Stomach (tissue), 9 donors: ENCODE measurements around the gene C1orf141. TPM values are rescaled to one million over a fixed set of nuclear protein-coding genes. Genes with fewer than 3 reads are reported as not detected.
"Not testable (repeated sequence)": the region's sequence is repeated elsewhere in the genome, so short reads cannot be mapped to it uniquely, and the experiment has no call there.

ENCODE experiments used
- DNase-seq, 2 donors: peaks; one replicate each; pipeline versions ENCODE4 v3.0.0 to v3.0.0-alpha.2; 2013 to 2019
- H3K27ac ChIP-seq, 5 donors: fragments of 200-600 bp in 4 of 5; sonication (generic) in 4 of 5; one replicate each; pipeline ENCODE4 v1.5.1; 2013 to 2019; ENCODE audit warnings: mild to moderate bottlenecking in 1 of 5, moderate library complexity in 1 of 5
- H3K27me3 ChIP-seq, 3 donors: fragments of 200-600 bp; sonication (generic); one replicate each; pipeline ENCODE4 v1.5.1; 2017 to 2019; ENCODE audit warnings: mixed run types in 1 of 3
- H3K36me3 ChIP-seq, 4 donors: fragments of 200-600 bp; sonication (generic); 1 replicate in 3 of 4; 2 replicates in 1 of 4; pipeline ENCODE4 v1.5.1; 2016 to 2019
- H3K4me1 ChIP-seq, 4 donors: fragments of 200-600 bp; sonication (generic); one replicate each; pipeline ENCODE4 v1.5.1; 2016 to 2019
- H3K4me3 ChIP-seq, 4 donors: fragments of 200-600 bp; sonication (generic) in 3 of 4; one replicate each; pipeline ENCODE4 v1.5.1; 2016 to 2019; ENCODE audit warnings: mild to moderate bottlenecking in 1 of 4
- H3K9me3 ChIP-seq, 4 donors: fragments of 200-600 bp; sonication (generic); one replicate each; pipeline ENCODE4 v1.5.1; 2016 to 2019
- EP300 ChIP-seq: sonication (generic); formaldehyde crosslinking; IDR thresholded peaks from one replicate; pipeline ENCODE4 v1.6.1; 2017; ENCODE audit warnings: antibody characterized with exemption
- POLR2A ChIP-seq, 4 donors: fragments of 450-650 bp; IDR thresholded peaks; one replicate each; pipeline ENCODE4 v1.6.1; 2016; ENCODE audit warnings: antibody characterized with exemption in 4 of 4, control low read depth in 2 of 4, mild to moderate bottlenecking in 1 of 4, moderate library complexity in 1 of 4
- POLR2AphosphoS5 ChIP-seq, 3 donors: sonication (generic); formaldehyde crosslinking; IDR thresholded peaks; one replicate each; pipeline ENCODE4 v1.6.1; 2016; ENCODE audit warnings: antibody characterized with exemption in 3 of 3
- WGBS, 5 donors: extraction: QIAGEN DNeasy Blood & Tissue Kit in 3 of 5; methylation state at CpG; one replicate each; pipeline versions ENCODE4 v1.1.5 to v1.1.7; 2013 to 2018; 5-methylcytosine and 5-hydroxymethylcytosine counted together
- intact Hi-C: fragments of 100-400 bp; cut with DNase I; formaldehyde crosslinking; loops from one replicate; pipeline ENCODE4 v1.15.1; 2023; ENCODE audit warnings: low total_unique reads
- polyA plus RNA-seq, 3 donors: library from polyadenylated mRNA; stranded (reverse); fragments of 200-250 nt; gene quantifications; one replicate each; pipeline ENCODE4 v1.2.3, GENCODE V29; 2013
- total RNA-seq, 5 donors: library from RNA; depleted of rRNA; stranded (reverse); fragments of >200 nt; gene quantifications; one replicate each; pipeline versions ENCODE4 v1.1.0 to v1.2.3, GENCODE V29; 2014 to 2016
- TF ChIP-seq, protein P1 (sequence below), 7 experiments: fragments of 450-650 bp in 4 of 7; fragments of 200-600 bp in 3 of 7; sonication (generic) in 3 of 7; IDR thresholded peaks; one replicate each; pipeline ENCODE4 v1.5.1; 2016 to 2019; ENCODE audit warnings: antibody characterized with exemption in 7 of 7, control low read depth in 2 of 7, mild to moderate bottlenecking in 1 of 7
- donor health status: healthy with polysubstance abuse.
- donor health status: Bipolar disorder and iron deficiency.
- donor health status: healthy.

Gene C1orf141
- total and polyA plus RNA-seq, 8 donors, result not detected

DNA sequence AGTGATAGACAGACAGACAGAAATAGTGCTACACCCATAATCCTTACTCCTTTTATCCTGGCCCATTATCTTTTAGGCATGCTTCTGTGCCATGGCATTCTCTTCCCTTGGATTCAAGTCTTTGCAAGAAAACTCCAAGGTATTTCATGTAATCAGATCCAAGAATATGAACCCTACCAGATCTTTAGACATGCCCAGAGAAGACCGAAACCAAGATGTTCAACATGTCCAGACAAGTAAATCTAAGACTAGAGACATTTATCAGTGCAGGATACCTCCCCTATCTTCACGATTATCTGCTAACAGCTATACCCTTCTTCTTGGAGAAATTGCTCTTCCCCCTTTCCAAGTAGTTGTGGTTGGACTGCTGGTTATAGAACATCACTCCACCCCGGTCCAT is 11.8 kb upstream of the C1orf141 start:
- Histone ChIP-seq H3K4me3 (no peak overlapping the region), H3K9me3 (no peaks in the 10 kb centered on the region), H3K4me1 (peaks cover 4 to 15% (median 9%) of the 10 kb centered on the region in 4 donors), H3K27me3 (no peaks in the 10 kb centered on the region), H3K36me3 (no peaks in the 10 kb centered on the region), H3K27ac (no peak overlapping the region)
- no peak for TF ChIP-seq POLR2AphosphoS5 (IDR thresholded peaks at IDR 0.05)
- TF ChIP-seq, protein P1, sequence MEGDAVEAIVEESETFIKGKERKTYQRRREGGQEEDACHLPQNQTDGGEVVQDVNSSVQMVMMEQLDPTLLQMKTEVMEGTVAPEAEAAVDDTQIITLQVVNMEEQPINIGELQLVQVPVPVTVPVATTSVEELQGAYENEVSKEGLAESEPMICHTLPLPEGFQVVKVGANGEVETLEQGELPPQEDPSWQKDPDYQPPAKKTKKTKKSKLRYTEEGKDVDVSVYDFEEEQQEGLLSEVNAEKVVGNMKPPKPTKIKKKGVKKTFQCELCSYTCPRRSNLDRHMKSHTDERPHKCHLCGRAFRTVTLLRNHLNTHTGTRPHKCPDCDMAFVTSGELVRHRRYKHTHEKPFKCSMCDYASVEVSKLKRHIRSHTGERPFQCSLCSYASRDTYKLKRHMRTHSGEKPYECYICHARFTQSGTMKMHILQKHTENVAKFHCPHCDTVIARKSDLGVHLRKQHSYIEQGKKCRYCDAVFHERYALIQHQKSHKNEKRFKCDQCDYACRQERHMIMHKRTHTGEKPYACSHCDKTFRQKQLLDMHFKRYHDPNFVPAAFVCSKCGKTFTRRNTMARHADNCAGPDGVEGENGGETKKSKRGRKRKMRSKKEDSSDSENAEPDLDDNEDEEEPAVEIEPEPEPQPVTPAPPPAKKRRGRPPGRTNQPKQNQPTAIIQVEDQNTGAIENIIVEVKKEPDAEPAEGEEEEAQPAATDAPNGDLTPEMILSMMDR (IDR thresholded peaks at IDR 0.05), result no peak
- no peak for TF ChIP-seq POLR2A (IDR thresholded peaks at IDR 0.05)
- no peak for TF ChIP-seq EP300
- DNase-seq, result no peak
- intact Hi-C loops, result loop anchor here (5.0 kb wide), 1 partner anchor 149 kb away; no protein-coding TSS in a partner anchor
- WGBS, 5 donors, result 88 to 97% (median 94%) methylated on average over 3 of the region's 3 CpGs

DNA sequence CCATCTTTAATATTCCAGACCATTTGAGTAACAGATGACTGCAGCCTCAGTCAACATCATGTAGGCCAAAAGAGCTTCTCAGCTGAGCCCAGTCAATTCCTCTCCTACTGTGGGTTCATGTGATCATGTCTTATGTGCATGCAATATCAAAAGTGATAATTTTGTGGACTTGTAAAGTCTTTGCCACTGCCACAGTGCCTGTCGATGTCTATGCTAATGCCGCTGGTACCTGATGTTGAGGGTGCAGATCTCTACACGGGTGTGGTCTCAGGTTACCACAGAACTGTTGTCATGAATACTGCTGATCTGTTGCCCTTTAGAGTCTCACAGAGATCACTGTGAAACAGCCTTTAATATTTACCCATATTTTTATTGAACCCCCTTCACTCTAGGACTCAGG is 11.3 kb upstream of the C1orf141 start:
- H3K27me3 ChIP-seq, result no peaks in the 10 kb centered on the region
- TF ChIP-seq, protein P1 (IDR thresholded peaks at IDR 0.05), result no peak
- no peak for TF ChIP-seq POLR2AphosphoS5 (IDR thresholded peaks at IDR 0.05)
- no peak for TF ChIP-seq EP300
- no peak for TF ChIP-seq POLR2A (IDR thresholded peaks at IDR 0.05)
- WGBS, 5 donors, result 84 to 96% (median 93%) methylated on average over 3 of the region's 3 CpGs
- no peak overlapping the region for H3K27ac ChIP-seq
- no peaks in the 10 kb centered on the region for H3K9me3 ChIP-seq
- DNase-seq, result no peak
- no peaks in the 10 kb centered on the region for H3K36me3 ChIP-seq
- H3K4me3 ChIP-seq, result no peak overlapping the region
- H3K4me1 ChIP-seq, result peaks cover 4 to 17% (median 10%) of the 10 kb centered on the region in 4 donors
- intact Hi-C loops, result loop anchor here (5.0 kb wide), 1 partner anchor 149 kb away; no protein-coding TSS in a partner anchor

DNA sequence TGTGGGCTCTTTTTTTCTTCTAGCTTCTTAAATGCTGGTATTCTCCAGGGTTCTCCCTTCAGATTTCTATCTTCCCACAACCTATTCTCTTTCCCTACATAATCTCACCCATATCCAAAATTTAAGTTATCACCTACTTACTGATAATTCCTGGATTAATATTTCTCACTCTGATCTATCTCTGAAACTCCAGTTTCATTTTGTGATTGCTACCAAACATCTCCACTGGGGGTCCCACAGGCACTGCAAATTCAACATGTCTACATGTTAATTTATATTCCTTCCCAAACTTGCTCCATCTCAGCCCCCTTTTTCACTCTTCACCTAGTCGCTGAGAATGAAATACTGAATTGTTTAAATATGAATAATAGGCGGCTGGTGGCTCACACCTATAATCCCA is 9.9 kb upstream of the C1orf141 start:
- no peak overlapping the region for H3K27ac ChIP-seq

DNA sequence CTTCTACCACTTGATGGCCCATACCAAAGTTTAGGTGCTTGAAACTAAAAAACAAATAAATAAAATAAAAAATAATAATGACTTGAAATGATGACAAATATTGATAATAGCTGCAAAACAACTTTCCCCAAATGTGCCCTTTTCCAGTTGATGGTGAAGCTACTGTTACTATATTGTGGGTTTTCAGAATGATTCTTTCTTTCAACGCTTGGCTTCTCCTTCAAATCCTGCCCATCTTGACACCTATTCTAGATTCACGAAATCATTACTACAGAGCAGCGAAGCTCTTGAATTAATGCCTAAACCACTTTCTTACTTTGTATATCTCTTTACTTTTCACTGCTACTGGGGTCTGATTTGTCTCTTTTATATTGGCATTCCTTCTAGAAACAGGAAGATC is 9.2 kb upstream of the C1orf141 start:
- Histone ChIP-seq H3K4me1 (peaks cover 9 to 24% (median 14%) of the 10 kb centered on the region in 4 donors), H3K36me3 (no peaks in the 10 kb centered on the region), H3K27ac (no peak overlapping the region), H3K27me3 (no peaks in the 10 kb centered on the region), H3K4me3 (no peak overlapping the region), H3K9me3 (no peaks in the 10 kb centered on the region)
- WGBS, 5 donors, result 85 to 91% (median 90%) methylated on average over 3 of the region's 3 CpGs
- no peak for DNase-seq
- TF ChIP-seq POLR2A (IDR thresholded peaks at IDR 0.05) (no peak), EP300 (no peak), POLR2AphosphoS5 (IDR thresholded peaks at IDR 0.05) (no peak)
- TF ChIP-seq, protein P1 (IDR thresholded peaks at IDR 0.05), result no peak
- intact Hi-C loops, result no loop called here

More for the DNA sequence above, 9.9 kb upstream of the C1orf141 start:
- H3K4me3 ChIP-seq, result no peak overlapping the region
- WGBS, 5 donors, result 77 to 95% (median 90%) methylated on average over 2 of the region's 2 CpGs
- intact Hi-C loops, result loop anchor here (5.0 kb wide), 1 partner anchor 147 kb away; no protein-coding TSS in a partner anchor
- no peaks in the 10 kb centered on the region for H3K9me3 ChIP-seq
- H3K27me3 ChIP-seq, result no peaks in the 10 kb centered on the region
- no peak for TF ChIP-seq EP300
- TF ChIP-seq POLR2A (IDR thresholded peaks at IDR 0.05), result no peak
- H3K36me3 ChIP-seq, result no peaks in the 10 kb centered on the region
- no peak for DNase-seq
- H3K4me1 ChIP-seq, result peaks cover 8 to 22% (median 13%) of the 10 kb centered on the region in 4 donors

DNA sequence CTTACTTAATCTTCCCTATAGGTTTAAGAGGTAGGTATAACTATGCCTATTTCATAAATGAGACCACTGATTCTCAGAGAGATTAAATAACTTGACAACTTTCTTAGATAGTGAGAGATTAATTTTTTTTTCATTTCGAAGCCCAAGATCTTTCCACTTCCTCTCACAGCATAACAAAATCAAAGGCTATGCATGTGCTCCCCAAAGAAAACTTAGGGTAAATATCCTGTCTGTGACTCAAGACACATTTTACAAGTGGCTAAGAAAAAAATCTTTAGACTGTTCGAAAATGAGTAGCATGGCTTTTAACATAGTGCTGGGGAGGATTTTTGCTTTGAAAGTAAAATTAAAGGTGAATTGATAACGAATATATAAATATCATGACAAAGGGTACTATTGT is 8.2 kb upstream of the C1orf141 start:
- no peaks in the 10 kb centered on the region for H3K36me3 ChIP-seq
- intact Hi-C loops, result no loop called here
- peaks cover 11 to 29% (median 17%) of the 10 kb centered on the region in 4 donors for H3K4me1 ChIP-seq
- DNase-seq, result peak in 1 of 2 donors; percentile 8
- TF ChIP-seq POLR2AphosphoS5 (IDR thresholded peaks at IDR 0.05) (no peak), EP300 (no peak), POLR2A (IDR thresholded peaks at IDR 0.05) (no peak)
- TF ChIP-seq, protein P1 (IDR thresholded peaks at IDR 0.05), result no peak
- no peaks in the 10 kb centered on the region for H3K27me3 ChIP-seq
- no peaks in the 10 kb centered on the region for H3K9me3 ChIP-seq
- 24 to 55% (median 30%) methylated on average over 3 of the region's 3 CpGs for WGBS, 5 donors
- H3K4me3 ChIP-seq, result no peak overlapping the region
- no peak overlapping the region for H3K27ac ChIP-seq

DNA sequence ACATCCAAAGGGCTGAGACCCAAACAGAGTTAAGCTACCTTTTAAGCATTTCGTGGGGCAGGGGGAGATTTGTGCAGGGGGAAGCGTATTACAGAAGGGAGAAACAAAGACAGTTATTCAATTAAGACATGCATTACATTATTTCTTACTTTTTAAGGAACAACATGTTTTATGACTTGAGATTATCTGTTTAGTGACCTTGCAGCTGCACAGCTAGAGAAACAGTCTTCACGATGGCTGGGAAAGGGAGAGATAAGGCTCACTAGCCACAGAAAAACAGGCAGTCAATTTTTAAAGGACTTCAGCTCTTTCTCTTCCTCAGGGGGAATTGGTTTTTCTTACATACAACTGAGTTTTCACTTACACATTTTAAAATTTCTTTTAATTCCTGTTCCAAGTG is 7.1 kb upstream of the C1orf141 start:
- H3K4me1 ChIP-seq, result peaks cover 13 to 40% (median 23%) of the 10 kb centered on the region in 4 donors
- H3K36me3 ChIP-seq, H3K27ac ChIP-seq, H3K27me3 ChIP-seq, H3K9me3 ChIP-seq, intact Hi-C loops, DNase-seq, H3K4me3 ChIP-seq: not testable (repeated sequence)
- 60 to 76% (median 65%) methylated on average over 3 of the region's 3 CpGs for WGBS, 5 donors
